ENCODE data around the gene MBD2.

DNA sequence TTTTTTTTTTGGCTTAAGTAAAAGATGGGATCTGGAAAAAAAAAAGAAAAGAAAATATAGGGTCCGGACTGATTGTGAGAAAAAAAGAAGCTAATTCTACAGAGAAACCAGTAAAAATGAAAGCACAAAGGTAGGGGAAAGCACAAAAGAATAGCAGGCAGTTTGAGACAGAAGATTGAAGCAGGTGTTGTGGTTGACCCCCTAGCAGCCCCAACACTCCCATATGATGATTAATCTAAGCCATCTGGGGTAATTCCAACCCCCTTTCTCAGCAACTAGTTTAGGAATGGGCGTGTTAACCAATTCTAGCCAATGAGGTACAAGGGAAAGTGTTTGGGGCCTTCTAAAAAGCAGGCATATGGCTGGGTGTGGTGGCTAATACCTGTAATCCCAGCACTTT lies 77.0 kb downstream of the MBD2 start:
- no peak for TF ChIP-seq CTCF (conservative IDR thresholded peaks at IDR 0.05; ENCODE audit: low read depth, low read length)
- no peak for TF ChIP-seq EZH2phosphoT487 (IDR thresholded peaks at IDR 0.05; ENCODE audit: borderline replicate concordance, low read length)
